ENCODE data around the gene RBM6.

The RBM6 gene

DNA sequence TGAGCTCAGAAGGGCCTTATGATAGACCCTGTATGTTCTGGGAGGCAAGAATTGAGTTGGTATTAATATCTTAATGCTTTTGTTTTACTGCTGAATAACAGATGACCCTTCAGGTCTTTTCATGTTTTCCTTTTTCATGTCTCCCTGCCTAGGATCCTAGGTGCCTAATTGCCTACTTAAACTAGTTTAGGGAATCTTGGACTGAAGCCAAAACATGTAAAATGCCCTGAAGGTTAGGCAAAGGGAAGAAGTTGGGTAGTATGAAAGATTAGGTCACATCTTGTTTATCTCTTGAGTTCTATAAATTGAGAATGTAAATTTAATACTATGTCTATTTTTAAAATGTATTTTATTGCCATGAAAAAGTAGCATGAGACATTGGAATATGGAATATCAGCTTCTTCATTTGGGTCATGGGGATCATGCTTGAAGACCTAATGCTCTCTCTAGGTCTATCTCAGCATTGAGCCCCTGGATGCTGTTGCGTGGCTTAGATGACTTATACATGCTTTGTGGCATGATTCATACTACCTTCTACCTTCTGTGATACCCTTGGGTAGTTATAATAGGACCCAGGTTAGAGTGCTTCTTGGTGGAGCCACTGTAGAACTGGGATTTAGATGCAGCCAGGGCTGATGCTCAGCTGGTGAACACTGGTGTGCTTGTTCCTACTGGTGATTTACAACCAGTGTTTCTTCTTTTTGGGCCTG lies 26.4 kb downstream of the RBM6 start:
- TF ChIP-seq, protein P1, sequence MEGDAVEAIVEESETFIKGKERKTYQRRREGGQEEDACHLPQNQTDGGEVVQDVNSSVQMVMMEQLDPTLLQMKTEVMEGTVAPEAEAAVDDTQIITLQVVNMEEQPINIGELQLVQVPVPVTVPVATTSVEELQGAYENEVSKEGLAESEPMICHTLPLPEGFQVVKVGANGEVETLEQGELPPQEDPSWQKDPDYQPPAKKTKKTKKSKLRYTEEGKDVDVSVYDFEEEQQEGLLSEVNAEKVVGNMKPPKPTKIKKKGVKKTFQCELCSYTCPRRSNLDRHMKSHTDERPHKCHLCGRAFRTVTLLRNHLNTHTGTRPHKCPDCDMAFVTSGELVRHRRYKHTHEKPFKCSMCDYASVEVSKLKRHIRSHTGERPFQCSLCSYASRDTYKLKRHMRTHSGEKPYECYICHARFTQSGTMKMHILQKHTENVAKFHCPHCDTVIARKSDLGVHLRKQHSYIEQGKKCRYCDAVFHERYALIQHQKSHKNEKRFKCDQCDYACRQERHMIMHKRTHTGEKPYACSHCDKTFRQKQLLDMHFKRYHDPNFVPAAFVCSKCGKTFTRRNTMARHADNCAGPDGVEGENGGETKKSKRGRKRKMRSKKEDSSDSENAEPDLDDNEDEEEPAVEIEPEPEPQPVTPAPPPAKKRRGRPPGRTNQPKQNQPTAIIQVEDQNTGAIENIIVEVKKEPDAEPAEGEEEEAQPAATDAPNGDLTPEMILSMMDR (IDR thresholded peaks at IDR 0.05; ENCODE audit: low read depth, low read length) = no peak
- no peak overlapping the region for H3K4me3 ChIP-seq (ENCODE audit: low read depth, low read length)

DNA sequence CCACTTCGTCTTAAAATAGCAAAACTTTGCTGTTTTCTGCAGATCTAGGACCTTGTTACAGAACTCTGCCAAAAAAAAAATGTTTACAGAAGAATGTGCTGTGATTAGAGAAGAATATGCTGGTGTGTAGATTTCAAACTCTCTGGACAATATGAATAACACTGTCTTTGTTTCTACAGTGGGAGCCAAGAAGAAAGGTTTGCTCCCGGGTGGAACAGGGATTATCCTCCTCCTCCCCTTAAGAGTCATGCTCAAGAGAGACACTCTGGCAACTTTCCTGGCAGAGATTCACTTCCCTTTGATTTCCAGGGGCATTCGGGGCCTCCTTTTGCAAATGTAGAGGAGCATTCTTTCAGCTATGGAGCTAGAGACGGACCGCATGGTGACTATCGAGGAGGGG lies 27.3 kb downstream of the RBM6 start:
- no peak overlapping the region for H3K4me3 ChIP-seq (ENCODE audit: low read depth, low read length)
- TF ChIP-seq, protein P1 (IDR thresholded peaks at IDR 0.05; ENCODE audit: low read depth, low read length) = no peak

DNA sequence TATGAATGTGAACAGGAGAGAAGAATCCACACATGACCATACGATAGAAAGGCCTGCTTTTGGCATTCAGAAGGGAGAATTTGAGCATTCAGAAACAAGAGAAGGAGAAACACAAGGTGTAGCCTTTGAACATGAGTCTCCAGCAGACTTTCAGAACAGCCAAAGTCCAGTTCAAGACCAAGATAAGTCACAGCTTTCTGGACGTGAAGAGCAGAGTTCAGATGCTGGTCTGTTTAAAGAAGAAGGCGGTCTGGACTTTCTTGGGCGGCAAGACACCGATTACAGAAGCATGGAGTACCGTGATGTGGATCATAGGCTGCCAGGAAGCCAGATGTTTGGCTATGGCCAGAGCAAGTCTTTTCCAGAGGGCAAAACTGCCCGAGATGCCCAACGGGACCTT lies 28.4 kb downstream of the RBM6 start:
- no peak overlapping the region for H3K4me3 ChIP-seq (ENCODE audit: low read depth, low read length)
- TF ChIP-seq, protein P1 (IDR thresholded peaks at IDR 0.05; ENCODE audit: low read depth, low read length) = no peak

DNA sequence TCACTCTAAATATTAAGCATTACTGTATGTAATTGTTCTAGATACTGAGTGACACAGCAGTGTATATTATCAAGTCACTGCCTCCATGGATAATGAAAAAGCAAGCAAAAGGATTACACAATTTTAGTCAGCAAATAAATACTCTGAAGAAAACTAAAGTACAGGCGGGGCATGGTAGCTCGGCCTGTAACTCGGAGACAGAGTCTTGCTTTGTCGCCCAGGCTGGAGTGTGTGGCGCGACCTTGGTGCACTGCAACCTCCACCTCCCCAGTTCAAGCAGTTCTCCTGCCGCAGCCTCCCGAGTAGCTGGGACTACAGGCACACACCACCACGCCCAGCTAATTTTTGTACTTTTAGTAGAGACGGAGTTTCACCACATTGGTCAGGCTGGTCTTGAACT lies 32.7 kb downstream of the RBM6 start:
- H3K4me3 ChIP-seq (ENCODE audit: low read depth, low read length) = no peak overlapping the region
- TF ChIP-seq, protein P1 (IDR thresholded peaks at IDR 0.05; ENCODE audit: low read depth, low read length) = no peak

DNA sequence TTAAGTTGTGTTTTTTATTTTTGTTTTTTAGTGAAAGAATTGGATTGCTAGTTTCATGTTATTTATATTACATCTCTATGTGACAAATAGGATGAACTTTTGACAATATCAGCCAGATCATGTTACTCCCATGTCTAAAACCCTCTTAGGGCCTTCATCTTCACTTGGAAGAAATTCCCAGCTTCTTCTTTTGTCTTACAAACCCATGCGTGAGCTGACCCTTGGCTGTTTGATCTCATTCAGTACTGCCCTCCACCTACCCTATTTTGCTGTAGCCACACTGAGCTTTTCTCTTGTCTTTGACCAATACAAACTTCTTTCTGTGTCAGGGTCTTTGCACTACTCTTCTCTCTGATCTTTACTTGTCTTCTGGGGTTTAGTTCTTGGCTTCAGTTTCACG lies 37.0 kb downstream of the RBM6 start:
- TF ChIP-seq, protein P1 (IDR thresholded peaks at IDR 0.05; ENCODE audit: low read depth, low read length) = no peak
- H3K4me3 ChIP-seq (ENCODE audit: low read depth, low read length) = no peak overlapping the region

DNA sequence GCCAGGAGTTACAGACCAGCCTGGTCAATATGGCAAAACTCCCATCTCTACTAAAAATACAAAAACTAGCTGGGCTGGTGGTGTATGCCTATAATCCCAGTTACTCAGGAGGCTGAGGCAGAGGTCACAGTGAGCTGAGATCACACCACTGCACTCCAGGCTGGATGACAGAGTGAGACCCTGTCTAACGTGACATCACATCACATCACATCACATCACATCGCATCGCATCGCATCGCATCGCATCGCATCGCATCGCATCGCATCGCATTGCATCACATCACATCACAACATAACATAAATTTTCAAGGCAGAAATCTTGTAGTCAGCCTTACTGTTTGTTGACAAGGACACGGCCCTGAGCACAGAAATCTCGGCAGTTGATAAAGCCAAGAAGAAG lies 44.4 kb downstream of the RBM6 start:
- no peak overlapping the region for H3K4me3 ChIP-seq (ENCODE audit: low read depth, low read length)
- TF ChIP-seq, protein P1 (IDR thresholded peaks at IDR 0.05; ENCODE audit: low read depth, low read length) = no peak

DNA sequence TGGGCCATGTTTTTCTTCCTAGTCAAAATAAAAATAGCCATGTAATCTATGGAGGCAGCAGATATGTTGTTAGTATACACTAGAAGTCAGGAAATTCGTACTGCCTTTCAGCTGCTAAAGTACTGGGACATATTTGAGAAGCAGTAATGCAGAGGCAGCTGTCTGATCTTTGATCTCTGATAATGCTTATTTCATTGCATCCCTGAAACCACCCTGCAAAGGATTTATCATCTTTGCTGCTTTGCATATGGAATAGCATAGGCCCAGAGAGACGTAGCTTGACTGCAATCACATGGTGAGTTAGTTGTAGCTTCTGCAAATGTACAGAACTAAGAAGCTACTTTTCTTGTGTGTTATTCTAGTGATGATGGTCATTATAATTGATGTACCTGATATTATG lies 52.4 kb downstream of the RBM6 start:
- TF ChIP-seq, protein P1 (IDR thresholded peaks at IDR 0.05; ENCODE audit: low read depth, low read length) = no peak
- H3K4me3 ChIP-seq (ENCODE audit: low read depth, low read length) = no peak overlapping the region

Measured in WI38 (cell line).